ENCODE data around the gene SIGLEC5. TPM values are rescaled to one million over a fixed set of nuclear protein-coding genes. Genes with fewer than 3 reads are reported as not detected.
"Not testable (repeated sequence)": the region's sequence is repeated elsewhere in the genome, so short reads cannot be mapped to it uniquely, and the experiment has no call there.

Gene SIGLEC5, protein sequence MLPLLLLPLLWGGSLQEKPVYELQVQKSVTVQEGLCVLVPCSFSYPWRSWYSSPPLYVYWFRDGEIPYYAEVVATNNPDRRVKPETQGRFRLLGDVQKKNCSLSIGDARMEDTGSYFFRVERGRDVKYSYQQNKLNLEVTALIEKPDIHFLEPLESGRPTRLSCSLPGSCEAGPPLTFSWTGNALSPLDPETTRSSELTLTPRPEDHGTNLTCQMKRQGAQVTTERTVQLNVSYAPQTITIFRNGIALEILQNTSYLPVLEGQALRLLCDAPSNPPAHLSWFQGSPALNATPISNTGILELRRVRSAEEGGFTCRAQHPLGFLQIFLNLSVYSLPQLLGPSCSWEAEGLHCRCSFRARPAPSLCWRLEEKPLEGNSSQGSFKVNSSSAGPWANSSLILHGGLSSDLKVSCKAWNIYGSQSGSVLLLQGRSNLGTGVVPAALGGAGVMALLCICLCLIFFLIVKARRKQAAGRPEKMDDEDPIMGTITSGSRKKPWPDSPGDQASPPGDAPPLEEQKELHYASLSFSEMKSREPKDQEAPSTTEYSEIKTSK
- total RNA-seq (2014; rRNA removed) (not detected in 2 replicates), Bru-seq, nascent RNA (not detected), BruChase-seq, experiment 1, labeled RNA remaining after a 6-hour chase (not detected), BruChase-seq, experiment 2, labeled RNA remaining after a 2-hour chase (not detected)
- long read RNA-seq, result 0 reads

DNA sequence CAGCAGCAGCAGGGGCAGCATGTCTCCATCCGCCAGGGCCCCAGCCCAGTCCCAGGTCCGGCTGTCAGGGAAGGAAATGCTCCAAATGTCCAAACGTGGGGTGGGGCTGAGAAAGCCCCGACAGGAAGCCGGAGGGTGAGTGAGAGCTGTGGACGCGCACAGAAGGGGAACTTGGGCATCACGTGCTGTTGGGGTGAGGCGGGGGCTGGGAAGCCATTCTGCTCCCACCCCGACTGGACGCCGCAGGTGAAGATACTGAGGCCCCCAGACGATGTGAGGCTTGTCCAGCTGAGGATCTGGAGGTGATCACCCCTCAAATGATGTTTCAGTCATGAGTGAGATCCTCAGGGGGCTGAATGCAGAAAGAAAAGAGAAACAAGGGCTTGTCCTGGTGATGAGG is at the start of gene SIGLEC5:
SIGLEC5 (minus strand) TSS at position 87 of the 400 bp plus-strand sequence; CDS start at position 21, 66 bp downstream.
- H3K4me2 ChIP-seq (ENCODE audit: low read length); H3K79me2 ChIP-seq (ENCODE audit: low read length); H3F3A ChIP-seq (ENCODE audit: low read length, unreplicated experiment); POLR2A ChIA-PET (ENCODE audit: unreplicated experiment); H2AFZ ChIP-seq (ENCODE audit: low read length); CTCF ChIA-PET; H3K9me2 ChIP-seq (replicated peaks; ENCODE audit: low read length); H4K20me1 ChIP-seq (ENCODE audit: low read length); H3K9ac ChIP-seq (ENCODE audit: low read length); BruUV-seq (replicated peaks); H3K36me3 ChIP-seq (ENCODE audit: low read depth, low read length); H3K4me3 ChIP-seq (ENCODE audit: low read length); H3K9me3 ChIP-seq (ENCODE audit: low read length); intact Hi-C loops (cut with micrococcal nuclease); ATAC-seq; DNase-seq; H3K27ac ChIP-seq (ENCODE audit: low read length); H3K4me1 ChIP-seq (ENCODE audit: insufficient read depth, low read length): not testable (repeated sequence)
- H3K27me3 ChIP-seq (ENCODE audit: low read length), result peaks cover 67% of the 10 kb centered on the region

DNA sequence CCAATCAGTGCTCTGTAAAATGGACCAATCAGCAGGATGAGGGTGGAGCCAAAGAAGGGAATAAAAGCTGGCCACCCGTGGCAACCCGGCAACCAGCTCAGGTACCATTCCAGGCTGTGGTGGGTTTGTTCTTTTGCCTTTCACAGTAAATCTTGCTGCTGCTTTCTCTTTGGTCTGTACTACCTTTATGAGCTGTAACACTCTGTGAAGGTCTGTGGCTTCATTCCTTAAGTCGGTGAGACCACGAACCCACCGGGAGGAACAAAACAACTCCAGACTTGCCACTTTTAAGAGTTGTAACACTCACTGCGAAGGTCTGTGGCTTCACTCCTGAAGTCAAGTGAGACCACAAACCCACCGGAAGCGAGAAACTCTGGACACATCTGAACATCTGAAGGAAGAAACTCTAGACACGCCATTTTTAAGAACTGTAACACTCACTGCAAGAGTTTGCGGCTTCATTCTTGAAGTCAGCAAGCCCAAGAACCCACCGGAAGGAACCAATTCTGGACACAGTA is 46.4 kb upstream of the SIGLEC5 start:
- no peaks in the 10 kb centered on the region for H3K4me1 ChIP-seq (ENCODE audit: insufficient read depth, low read length)
- no peak for DNase-seq
- no peak overlapping the region for H3K4me3 ChIP-seq (ENCODE audit: low read length)
- no peak overlapping the region for H3K9ac ChIP-seq (ENCODE audit: low read length)
- no peaks in the 10 kb centered on the region for H3K9me2 ChIP-seq (replicated peaks; ENCODE audit: low read length)
- H4K20me1 ChIP-seq (ENCODE audit: low read length), result no peaks in the 10 kb centered on the region
- no peaks in the 10 kb centered on the region for H3K9me3 ChIP-seq (ENCODE audit: low read length)
- no peak overlapping the region for H2AFZ ChIP-seq (ENCODE audit: low read length)
- TF ChIP-seq, protein P1, sequence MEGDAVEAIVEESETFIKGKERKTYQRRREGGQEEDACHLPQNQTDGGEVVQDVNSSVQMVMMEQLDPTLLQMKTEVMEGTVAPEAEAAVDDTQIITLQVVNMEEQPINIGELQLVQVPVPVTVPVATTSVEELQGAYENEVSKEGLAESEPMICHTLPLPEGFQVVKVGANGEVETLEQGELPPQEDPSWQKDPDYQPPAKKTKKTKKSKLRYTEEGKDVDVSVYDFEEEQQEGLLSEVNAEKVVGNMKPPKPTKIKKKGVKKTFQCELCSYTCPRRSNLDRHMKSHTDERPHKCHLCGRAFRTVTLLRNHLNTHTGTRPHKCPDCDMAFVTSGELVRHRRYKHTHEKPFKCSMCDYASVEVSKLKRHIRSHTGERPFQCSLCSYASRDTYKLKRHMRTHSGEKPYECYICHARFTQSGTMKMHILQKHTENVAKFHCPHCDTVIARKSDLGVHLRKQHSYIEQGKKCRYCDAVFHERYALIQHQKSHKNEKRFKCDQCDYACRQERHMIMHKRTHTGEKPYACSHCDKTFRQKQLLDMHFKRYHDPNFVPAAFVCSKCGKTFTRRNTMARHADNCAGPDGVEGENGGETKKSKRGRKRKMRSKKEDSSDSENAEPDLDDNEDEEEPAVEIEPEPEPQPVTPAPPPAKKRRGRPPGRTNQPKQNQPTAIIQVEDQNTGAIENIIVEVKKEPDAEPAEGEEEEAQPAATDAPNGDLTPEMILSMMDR (conservative IDR thresholded peaks at IDR 0.05; ENCODE audit: low read depth, low read length), result no peak
- TF ChIP-seq EZH2 (IDR thresholded peaks at IDR 0.05; ENCODE audit: low read length, unreplicated experiment) (no peak), EZH2phosphoT487 (IDR thresholded peaks at IDR 0.05; ENCODE audit: borderline replicate concordance, low read length) (no peak)
- BruUV-seq (replicated peaks), result no TSS peak
- no peaks in the 10 kb centered on the region for H3K79me2 ChIP-seq (ENCODE audit: low read length)
- intact Hi-C loops (cut with micrococcal nuclease), result no loop called here
- no peaks in the 10 kb centered on the region for H3F3A ChIP-seq (ENCODE audit: low read length, unreplicated experiment)
- H3K4me2 ChIP-seq (ENCODE audit: low read length), result no peak overlapping the region
- ATAC-seq, result no peak
- no peak overlapping the region for H3K27ac ChIP-seq (ENCODE audit: low read length)
- POLR2A ChIA-PET (ENCODE audit: unreplicated experiment), result no interaction called here
- H3K36me3 ChIP-seq (ENCODE audit: low read depth, low read length), result no peaks in the 10 kb centered on the region
- no peaks in the 10 kb centered on the region; the same call in 1 of the 2 replicates for H3K27me3 ChIP-seq (ENCODE audit: low read length)
- CTCF ChIA-PET, result interaction anchor here (1.4 kb wide), 1 partner anchor 15 kb away, joined by 6 read pairs; no protein-coding TSS in a partner anchor

DNA sequence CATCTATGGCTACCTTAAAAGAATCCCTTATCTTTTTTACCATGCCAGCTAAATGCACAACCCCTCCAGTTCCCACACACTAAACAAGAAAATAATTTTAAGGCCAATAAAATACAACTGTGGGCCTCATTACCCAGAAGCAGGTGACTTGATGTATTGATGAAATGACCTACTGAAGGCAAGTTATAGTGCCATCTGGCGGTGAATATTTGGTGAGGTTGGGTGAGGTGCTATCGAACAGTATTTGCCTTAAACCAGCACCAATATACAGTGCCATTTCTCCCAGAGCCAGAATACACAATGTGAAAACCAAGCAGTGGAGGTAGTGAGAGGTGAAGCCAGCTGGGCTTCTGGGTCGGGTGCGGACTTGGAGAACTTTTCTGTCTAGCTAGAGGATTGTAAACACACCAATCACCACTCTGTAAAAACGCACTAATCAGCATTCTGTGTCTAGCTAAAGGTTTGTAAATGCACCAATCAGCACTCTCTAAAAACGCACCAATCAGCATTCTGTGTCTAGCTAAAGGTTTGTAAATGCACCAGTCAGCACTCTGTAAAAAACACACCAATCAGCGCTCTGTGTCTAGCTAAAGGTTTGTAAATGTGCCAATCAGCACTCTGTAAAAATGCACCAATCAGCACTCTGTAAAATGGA is 45.8 kb upstream of the SIGLEC5 start:
- H3K27me3 ChIP-seq (ENCODE audit: low read length); H3K36me3 ChIP-seq (ENCODE audit: low read depth, low read length); BruUV-seq (replicated peaks); H3K9me3 ChIP-seq (ENCODE audit: low read length); H3K9me2 ChIP-seq (replicated peaks; ENCODE audit: low read length); H2AFZ ChIP-seq (ENCODE audit: low read length); H3K4me3 ChIP-seq (ENCODE audit: low read length); H3K4me2 ChIP-seq (ENCODE audit: low read length); POLR2A ChIA-PET (ENCODE audit: unreplicated experiment); H3K79me2 ChIP-seq (ENCODE audit: low read length); H3F3A ChIP-seq (ENCODE audit: low read length, unreplicated experiment); intact Hi-C loops (cut with micrococcal nuclease); H3K9ac ChIP-seq (ENCODE audit: low read length); H3K27ac ChIP-seq (ENCODE audit: low read length); H3K4me1 ChIP-seq (ENCODE audit: insufficient read depth, low read length); H4K20me1 ChIP-seq (ENCODE audit: low read length): not testable (repeated sequence)
- CTCF ChIA-PET, result interaction anchor here (1.4 kb wide), 1 partner anchor 15 kb away, joined by 6 read pairs; no protein-coding TSS in a partner anchor
- TF ChIP-seq, protein P1 (conservative IDR thresholded peaks at IDR 0.05; ENCODE audit: low read depth, low read length), result peak; percentile 78
- DNase-seq, result peak; percentile 74
- peak; percentile 51 for ATAC-seq

Measured in PC-3 (cell line).